GM15510 (cell line): ENCODE measurements around the gene DYNC1LI2.

Experiments used
- POLR2A ChIP-seq: IDR thresholded peaks from 3 replicates; pipeline ENCODE4 v1.6.1; 2011; ENCODE audit warnings: borderline replicate concordance; ENCODE audit not compliant: insufficient read length; ENCODE audit errors: extremely low read depth

The DYNC1LI2 gene

GRCh38 chr16:66751303-66751991 is at the start of gene DYNC1LI2:
TSS of gene DYNC1LI2 (minus strand) at chr16:66751609. CDS start at chr16:66751591, 18 bp downstream.
- peak; percentile 67 for TF ChIP-seq POLR2A

- no peak for TF ChIP-seq POLR2A
Observed at GRCh38 chr16:66800856-66801255, 49.4 kb upstream of the DYNC1LI2 start.

- TF ChIP-seq POLR2A, result no peak
Observed at GRCh38 chr16:66798161-66798560, 46.8 kb upstream of the DYNC1LI2 start.

GRCh38 chr16:66790130-66790733 is 38.8 kb upstream of the DYNC1LI2 start:
- TF ChIP-seq POLR2A, result no peak

GRCh38 chr16:66787427-66787826 is 36.0 kb upstream of the DYNC1LI2 start:
- no peak for TF ChIP-seq POLR2A

- no peak for TF ChIP-seq POLR2A
Observed at GRCh38 chr16:66786551-66786950, 35.1 kb upstream of the DYNC1LI2 start.

- TF ChIP-seq POLR2A, result no peak
Observed at GRCh38 chr16:66776457-66776856, 25.0 kb upstream of the DYNC1LI2 start.

- TF ChIP-seq POLR2A, result no peak
Observed at GRCh38 chr16:66774981-66775380, 23.6 kb upstream of the DYNC1LI2 start.

GRCh38 chr16:66758086-66758485 is 6.7 kb upstream of the DYNC1LI2 start:
- TF ChIP-seq POLR2A, result no peak

- TF ChIP-seq POLR2A, result no peak
Observed at GRCh38 chr16:66754819-66755218, 3.4 kb upstream of the DYNC1LI2 start.

- TF ChIP-seq POLR2A, result no peak
Observed at GRCh38 chr16:66754211-66754610, 2.8 kb upstream of the DYNC1LI2 start.

- no peak for TF ChIP-seq POLR2A
Observed at GRCh38 chr16:66752958-66753357, 1.5 kb upstream of the DYNC1LI2 start.

- no peak for TF ChIP-seq POLR2A
Observed at GRCh38 chr16:66752379-66752778, 970 bp upstream of the DYNC1LI2 start.

GRCh38 chr16:66751992-66752322 is 548 bp upstream of the DYNC1LI2 start:
- TF ChIP-seq POLR2A, result no peak

GRCh38 chr16:66751053-66751302 is 431 bp downstream of the DYNC1LI2 start:
- TF ChIP-seq POLR2A, result no peak

- no peak for TF ChIP-seq POLR2A
Observed at GRCh38 chr16:66750279-66751052, 943 bp downstream of the DYNC1LI2 start.

- no peak for TF ChIP-seq POLR2A
Observed at GRCh38 chr16:66746682-66747081, 4.7 kb downstream of the DYNC1LI2 start.

- TF ChIP-seq POLR2A, result no peak
Observed at GRCh38 chr16:66746048-66746447, 5.4 kb downstream of the DYNC1LI2 start.
